LNCaP clone FGC (cell line): Measurements from ENCODE around the gene GABRR1.

ENCODE experiments used
- DNase-seq: peaks from one replicate; pipeline ENCODE4 v3.0.0-alpha.2; 2011; ENCODE audit warnings: low read depth
- H3K4me3 ChIP-seq: 2 replicates; pipeline ENCODE4 v1.5.1; 2011; ENCODE audit warnings: mild to moderate bottlenecking, low read depth, low read length, control low read depth
- CTCF ChIP-seq: IDR thresholded peaks from 2 replicates; pipeline ENCODE4 v1.5.1; 2012; ENCODE audit warnings: mild to moderate bottlenecking; ENCODE audit not compliant: control insufficient read depth, insufficient read depth; ENCODE audit errors: extremely low read depth

The GABRR1 gene

GRCh38 chr6:89173634-89174033 lies 43.5 kb downstream of the GABRR1 start:
- no peak for TF ChIP-seq CTCF
- H3K4me3 ChIP-seq = no peak overlapping the region
- DNase-seq = no peak

- no peak for TF ChIP-seq CTCF
- H3K4me3 ChIP-seq = no peak overlapping the region
- DNase-seq = no peak
These were observed 45.0 kb downstream of the GABRR1 start for GRCh38 chr6:89172131-89172530.

- DNase-seq = no peak
- no peak for TF ChIP-seq CTCF
- H3K4me3 ChIP-seq = no peak overlapping the region
These were observed 55.1 kb downstream of the GABRR1 start for GRCh38 chr6:89162047-89162371.

GRCh38 chr6:89161326-89162046 lies 55.7 kb downstream of the GABRR1 start:
- TF ChIP-seq CTCF = no peak
- no peak overlapping the region for H3K4me3 ChIP-seq
- no peak for DNase-seq

GRCh38 chr6:89160331-89161092 lies 56.6 kb downstream of the GABRR1 start:
- H3K4me3 ChIP-seq = no peak overlapping the region
- DNase-seq = no peak
- TF ChIP-seq CTCF = no peak

- no peak for TF ChIP-seq CTCF
- DNase-seq = no peak
- H3K4me3 ChIP-seq = no peak overlapping the region
These were observed 63.0 kb downstream of the GABRR1 start for GRCh38 chr6:89154131-89154530.
